Measurements from ENCODE around the gene MSMB.
A peak's percentile ranks its signal among the peaks of the same experiment; 100 is the strongest.

The MSMB gene

GRCh38 chr10:46033602-46034011, 12.5 kb downstream of the MSMB start:
- peak; percentile 36 to 40 for DNase-seq (ENCODE audit: low read depth in 2 of 2)

GRCh38 chr10:46031648-46032532, 14.2 kb downstream of the MSMB start:
- DNase-seq (ENCODE audit: low read depth in 2 of 2): no peak

- peak; percentile 95 for DNase-seq (ENCODE audit: low read depth in 2 of 2)
Observed at GRCh38 chr10:46030091-46030937, 15.8 kb downstream of the MSMB start, which contains the start of gene NCOA4. TSS of gene NCOA4 (minus strand) at chr10:46030623. CDS start at chr10:46016680, 13,943 bp downstream.

GRCh38 chr10:46029461-46030030, 16.5 kb downstream of the MSMB start:
- no peak for DNase-seq (ENCODE audit: low read depth in 2 of 2)

- peak; percentile 39 to 53 for DNase-seq (ENCODE audit: low read depth in 2 of 2)
Observed at GRCh38 chr10:46028584-46029460, 17.2 kb downstream of the MSMB start.

GRCh38 chr10:46026106-46026505, 20.0 kb downstream of the MSMB start:
- no peak for DNase-seq (ENCODE audit: low read depth in 2 of 2)

GRCh38 chr10:46025406-46025805, 20.7 kb downstream of the MSMB start:
- no peak for DNase-seq (ENCODE audit: low read depth in 2 of 2)

- DNase-seq (ENCODE audit: low read depth in 2 of 2): no peak
Observed at GRCh38 chr10:46024948-46025347, 21.1 kb downstream of the MSMB start.

GRCh38 chr10:46022978-46023702, 22.9 kb downstream of the MSMB start:
- DNase-seq (ENCODE audit: low read depth in 2 of 2): peak; percentile 59 to 61

GRCh38 chr10:46020344-46020657, 25.8 kb downstream of the MSMB start:
- no peak for DNase-seq (ENCODE audit: low read depth in 2 of 2)

GRCh38 chr10:46019569-46020343, 26.3 kb downstream of the MSMB start:
- no peak for DNase-seq (ENCODE audit: low read depth in 2 of 2)

- no peak for DNase-seq (ENCODE audit: low read depth in 2 of 2)
Observed at GRCh38 chr10:46019177-46019528, 26.9 kb downstream of the MSMB start.

- DNase-seq (ENCODE audit: low read depth in 2 of 2): no peak
Observed at GRCh38 chr10:46018453-46019176, 27.5 kb downstream of the MSMB start.

- no peak for DNase-seq (ENCODE audit: low read depth in 2 of 2)
Observed at GRCh38 chr10:46017733-46018132, 28.3 kb downstream of the MSMB start.

GRCh38 chr10:46016811-46017210, 29.3 kb downstream of the MSMB start:
- no peak for DNase-seq (ENCODE audit: low read depth in 2 of 2)

GRCh38 chr10:46016190-46016589, 29.9 kb downstream of the MSMB start:
- DNase-seq (ENCODE audit: low read depth in 2 of 2): no peak

GRCh38 chr10:46014683-46015405, 31.2 kb downstream of the MSMB start:
- no peak for DNase-seq (ENCODE audit: low read depth in 2 of 2)

GRCh38 chr10:46014206-46014605, 31.9 kb downstream of the MSMB start:
- no peak for DNase-seq (ENCODE audit: low read depth in 2 of 2)

- DNase-seq (ENCODE audit: low read depth in 2 of 2): no peak
Observed at GRCh38 chr10:46012746-46013145, 33.3 kb downstream of the MSMB start.
